GM19023 (cell line): ENCODE measurements around the gene CFAP61.
"Not testable (repeated sequence)": the region's sequence is repeated elsewhere in the genome, so short reads cannot be mapped to it uniquely, and the experiment has no call there.

Source experiments
- ATAC-seq: cut with Tn5 transposase; IDR thresholded peaks from one replicate; pipeline ENCODE4 v1.9.1; 2021; ENCODE audit warnings: mild to moderate bottlenecking, moderate library complexity; ENCODE audit not compliant: unreplicated experiment

CFAP61 gene

DNA sequence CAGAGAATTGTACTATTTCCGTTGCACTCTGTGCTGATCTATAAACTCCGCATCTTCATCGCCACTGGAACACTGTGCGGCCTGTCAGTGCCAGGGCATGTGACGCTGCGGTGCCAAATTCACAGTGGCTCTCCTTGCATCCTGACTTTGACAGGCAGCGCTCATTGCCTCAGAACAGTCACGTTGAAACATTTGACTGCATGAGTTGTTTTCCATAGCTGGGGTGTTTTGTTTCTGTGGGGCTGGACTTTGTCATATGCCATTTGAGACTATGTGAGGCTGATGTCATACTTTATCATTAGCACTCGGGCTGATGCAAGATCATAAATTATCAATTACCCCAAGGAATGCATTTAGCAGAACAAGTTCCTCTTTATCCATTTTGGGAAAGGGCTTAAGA is 32.7 kb downstream of the CFAP61 start:
- no peak for ATAC-seq

DNA sequence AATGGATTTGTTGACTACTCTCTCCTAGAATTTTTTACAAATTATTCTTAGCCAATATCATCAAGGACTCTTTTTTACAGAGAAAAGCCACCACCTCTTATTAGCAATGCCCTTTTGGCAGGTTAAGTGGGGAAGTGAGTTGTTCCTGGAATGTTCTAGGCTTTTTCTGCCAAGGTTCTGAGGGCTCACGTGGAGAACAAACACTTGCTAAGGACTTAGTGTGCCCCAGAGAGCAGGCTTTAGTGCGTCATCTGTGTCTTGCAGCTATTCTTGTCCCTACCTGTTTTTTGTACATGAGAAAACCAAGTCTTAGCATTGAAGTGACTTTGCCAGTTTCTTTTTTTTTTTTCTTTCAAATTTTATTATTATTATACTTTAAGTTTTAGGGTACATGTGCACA is 33.5 kb downstream of the CFAP61 start:
- ATAC-seq = no peak

DNA sequence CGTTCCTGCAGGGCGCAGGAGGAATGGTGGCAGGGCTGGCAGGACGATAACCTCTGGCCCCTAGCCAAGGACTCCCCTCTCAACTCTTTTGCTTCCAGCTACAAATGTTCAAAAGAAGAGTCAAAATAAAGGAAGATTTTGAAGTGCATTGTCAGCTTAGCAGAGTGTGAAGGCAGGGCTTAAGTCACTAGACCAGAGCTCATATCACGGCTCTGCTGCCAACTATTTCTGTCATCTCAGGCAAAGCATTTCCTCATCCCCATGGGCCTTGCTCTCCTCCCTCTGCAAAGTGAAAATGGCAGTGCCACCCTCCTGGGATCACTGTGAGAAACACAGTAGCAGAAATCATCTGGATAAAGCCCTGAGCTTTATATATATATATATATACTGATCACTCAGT is 36.7 kb downstream of the CFAP61 start:
- ATAC-seq = no peak

DNA sequence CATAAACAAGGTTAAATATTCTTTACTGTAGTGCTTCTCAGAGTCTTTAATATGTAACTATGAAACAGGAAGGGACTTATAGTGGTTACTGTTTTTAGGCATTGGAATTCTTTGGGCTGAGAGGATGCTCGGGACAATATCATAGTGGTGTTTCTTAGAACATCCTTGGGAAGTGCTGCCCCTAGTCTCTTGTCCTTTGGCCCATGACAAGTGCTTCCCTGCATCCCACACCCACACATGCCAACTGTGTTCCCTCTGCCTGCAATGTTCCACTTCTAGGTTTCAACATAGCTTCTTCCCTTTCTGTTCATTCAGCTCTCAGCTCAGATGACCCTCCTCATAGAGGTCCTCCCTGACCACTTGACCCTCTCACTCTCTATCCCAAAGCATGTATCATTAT is 37.6 kb downstream of the CFAP61 start:
- ATAC-seq = no peak

DNA sequence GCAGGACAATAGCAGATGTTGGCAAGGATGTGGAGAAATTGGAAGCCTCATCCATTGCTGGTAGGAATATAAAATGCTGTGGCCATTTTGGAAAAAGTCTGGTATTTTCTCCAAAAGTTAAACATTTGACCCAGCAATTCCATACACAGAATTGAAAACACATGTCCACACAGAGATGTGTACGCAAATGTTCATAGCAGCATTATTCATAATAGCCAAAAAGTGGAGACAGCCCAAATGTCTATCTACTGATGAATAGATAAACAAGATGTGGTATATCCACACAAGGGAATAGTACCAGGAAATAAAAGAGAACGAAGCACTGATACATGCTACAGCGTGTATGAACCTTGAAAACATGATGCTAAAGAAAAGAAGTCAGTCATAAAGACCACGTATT is 40.5 kb downstream of the CFAP61 start:
- no peak for ATAC-seq

DNA sequence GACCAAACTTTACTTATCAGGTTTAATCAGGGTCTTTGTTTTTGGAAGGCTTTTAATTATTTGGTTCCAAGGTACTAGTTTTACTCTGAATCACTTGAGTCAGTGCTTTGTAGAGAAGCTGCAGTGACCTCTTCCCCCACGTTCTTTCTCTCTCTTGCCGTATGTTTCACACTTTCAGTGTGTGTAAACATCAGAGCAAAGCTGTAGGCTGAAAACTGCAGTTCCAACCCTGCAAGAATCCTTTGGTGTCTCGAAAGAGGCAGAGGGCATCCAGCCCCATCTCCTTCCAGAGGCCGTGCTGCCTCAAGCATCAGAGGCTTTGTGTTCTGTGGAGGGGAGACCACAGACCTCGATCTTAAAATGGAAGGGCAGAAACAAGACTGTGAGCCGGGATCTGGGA is 42.1 kb downstream of the CFAP61 start:
- ATAC-seq = no peak

DNA sequence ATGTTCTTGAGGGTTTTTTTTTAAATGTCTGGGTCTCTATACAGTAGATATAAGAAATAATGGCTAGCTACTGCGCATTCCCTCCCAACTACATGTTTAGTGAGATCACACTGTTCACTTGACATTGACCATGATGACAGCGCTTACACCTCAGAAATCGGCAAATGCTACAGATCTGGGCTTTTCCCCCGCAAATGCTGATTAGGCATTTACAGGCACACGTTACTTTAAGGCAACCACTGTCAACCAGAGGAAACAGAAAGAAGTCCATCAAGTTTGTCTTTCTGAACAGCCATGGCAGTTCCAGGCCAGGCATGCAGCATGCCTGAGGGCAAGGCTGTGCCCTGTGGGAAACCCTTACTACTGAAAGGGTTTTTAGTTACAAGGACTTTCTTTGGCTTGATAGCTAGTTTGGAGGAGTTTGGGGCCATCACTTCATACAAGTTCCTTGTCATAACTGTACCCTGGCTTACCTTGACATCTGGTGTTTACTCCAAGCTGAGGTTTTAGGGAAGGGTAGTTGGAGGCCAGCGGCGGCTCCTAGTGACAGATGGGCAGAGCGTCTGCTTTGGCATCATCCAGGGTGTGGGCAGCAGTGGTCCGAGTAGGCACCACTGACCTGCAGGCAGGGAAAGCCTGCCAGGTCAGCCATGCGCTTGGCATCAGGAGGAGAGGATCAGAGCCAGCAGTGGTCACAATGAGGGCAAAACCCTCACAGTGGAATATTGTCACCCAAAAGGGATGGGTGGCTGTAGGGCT is 43.0 kb downstream of the CFAP61 start:
- ATAC-seq = no peak

DNA sequence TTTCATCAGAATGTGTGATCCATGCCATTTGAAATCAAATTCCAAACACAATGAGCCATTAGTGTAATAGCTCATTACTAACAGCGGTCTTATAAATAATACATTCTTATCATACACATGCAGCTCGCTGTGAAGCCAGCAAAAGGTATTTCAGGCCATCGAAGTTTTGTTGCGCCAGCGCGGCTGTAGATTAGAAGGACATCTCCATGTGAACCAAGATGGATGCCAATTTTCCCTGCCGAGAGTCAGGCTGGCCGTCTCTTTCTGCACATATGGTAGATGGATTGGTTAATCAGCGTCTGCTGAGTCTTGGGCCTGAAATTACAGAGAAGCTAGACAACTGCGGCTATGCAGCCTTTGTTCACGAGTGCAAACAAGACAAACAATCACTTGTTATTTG is 44.1 kb downstream of the CFAP61 start:
- ATAC-seq = no peak

DNA sequence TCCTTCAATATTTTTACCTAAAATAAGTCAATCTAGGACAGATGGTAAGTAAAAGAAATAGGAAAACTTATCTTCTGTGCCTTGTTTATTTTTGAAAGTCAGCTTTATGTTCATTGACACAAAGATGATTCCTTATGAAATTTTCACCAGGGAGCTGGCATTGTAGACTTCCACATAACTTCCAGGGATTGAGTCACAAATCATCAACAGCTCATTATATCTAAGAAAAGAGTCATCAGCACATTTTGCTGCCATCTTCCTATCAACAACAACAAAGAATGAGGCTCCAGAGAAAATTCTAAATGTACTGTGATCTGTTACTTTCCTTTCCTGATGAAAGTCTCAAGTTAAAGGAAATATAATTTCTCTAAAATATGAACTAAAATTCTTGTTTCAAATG is 48.5 kb downstream of the CFAP61 start:
- no peak for ATAC-seq

DNA sequence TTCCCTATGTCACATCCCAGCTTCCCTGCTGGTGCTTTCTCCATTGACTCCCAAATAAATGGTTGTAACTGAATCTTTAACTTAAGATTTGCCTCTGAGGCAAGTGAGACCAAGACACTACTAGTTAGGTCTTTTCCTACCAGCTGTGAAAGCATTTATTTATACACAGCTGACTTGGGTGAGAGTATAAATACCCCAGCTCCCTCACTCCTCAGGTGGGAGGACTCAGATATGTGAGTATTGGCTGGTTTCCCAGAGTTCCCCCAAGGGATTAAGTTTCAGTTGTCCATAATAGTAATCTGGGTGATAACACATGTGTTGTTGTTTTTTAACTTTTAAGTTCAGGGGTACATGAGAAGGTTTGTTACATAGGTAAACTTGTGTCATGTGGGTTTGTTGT is 49.8 kb downstream of the CFAP61 start:
- no peak for ATAC-seq

DNA sequence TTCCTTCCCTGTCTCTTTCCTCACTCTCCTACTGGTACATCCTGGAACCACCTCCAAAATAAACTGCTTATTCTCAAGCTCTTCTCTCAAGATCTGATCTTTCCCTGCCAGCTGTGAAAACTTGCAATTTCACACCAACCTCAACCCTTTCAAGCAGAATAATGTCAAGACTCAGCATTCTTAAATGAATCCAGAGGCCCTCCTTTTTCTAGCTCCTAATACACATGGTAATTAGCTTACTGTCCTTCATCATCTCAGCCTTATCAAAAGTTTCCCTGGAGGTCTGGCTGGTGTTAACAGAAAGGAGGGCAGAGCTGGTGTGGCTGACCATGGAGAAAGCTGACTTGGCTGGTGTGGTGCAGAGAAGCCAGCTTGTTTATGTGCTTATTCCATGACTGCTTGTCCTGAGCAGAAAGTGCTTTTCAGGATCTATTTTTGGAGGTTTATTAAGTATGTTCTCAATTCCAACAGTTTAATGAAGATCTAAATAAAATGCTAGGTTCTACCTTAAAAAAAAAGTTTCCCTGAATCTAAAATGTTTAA is 50.5 kb downstream of the CFAP61 start:
- no peak for ATAC-seq

DNA sequence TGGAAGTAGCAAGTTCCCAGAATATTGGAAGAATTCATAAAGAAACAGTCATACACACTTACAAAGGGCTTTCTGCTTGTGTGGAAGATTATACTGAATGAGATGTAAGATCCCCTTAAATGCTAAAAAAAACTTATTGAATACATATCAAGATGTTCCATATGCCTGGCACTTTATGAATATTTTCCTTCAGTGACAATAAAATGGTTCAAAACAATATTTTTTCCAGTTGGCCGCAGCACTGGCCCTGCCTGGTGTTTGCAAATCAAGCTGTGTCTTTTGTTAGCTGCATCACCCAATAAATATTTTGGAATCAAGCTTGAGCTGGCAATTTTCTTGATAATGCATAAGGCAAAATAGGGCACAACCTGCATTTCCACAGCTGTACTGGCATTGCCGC is 51.2 kb downstream of the CFAP61 start:
- ATAC-seq = no peak

DNA sequence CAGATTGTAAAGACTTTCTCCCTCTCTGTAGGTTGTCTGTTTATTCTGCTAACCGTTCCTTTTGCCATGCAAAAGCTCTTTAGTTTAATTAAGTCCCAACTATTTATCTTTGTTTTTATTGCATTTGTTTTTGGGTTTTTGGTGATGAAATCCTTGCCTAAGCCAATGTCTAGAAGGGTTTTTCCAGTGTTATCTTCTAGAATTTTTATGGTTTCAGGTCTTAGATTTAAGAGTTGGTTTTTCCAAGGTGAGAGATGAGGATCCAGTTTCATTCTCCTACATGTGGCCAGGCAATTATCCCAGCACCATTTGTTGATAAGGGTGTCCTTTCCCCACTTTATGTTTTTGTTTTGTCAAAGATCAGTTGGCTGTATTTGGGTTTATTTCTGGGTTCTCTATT is 70.9 kb downstream of the CFAP61 start:
- ATAC-seq = not testable (repeated sequence)

DNA sequence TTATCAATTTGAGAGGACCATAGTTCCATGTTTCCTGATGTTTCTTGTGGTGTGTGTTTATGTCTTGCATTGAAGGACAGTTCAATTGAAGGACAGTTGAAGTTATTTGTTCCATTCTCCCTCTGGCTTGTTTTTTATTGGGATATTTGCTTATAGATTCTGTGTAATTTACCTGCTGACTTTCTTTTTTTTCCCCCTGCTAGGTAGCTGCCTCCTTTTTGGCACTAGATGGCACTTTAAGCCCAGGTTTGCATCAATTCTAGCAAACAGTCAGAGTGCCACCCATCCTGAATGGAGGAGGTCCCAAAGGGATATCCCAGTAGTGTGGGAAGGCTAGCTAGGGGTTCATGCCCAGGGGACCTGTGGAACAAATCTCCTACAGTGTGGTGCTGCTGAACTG is 78.1 kb downstream of the CFAP61 start:
- ATAC-seq = no peak

DNA sequence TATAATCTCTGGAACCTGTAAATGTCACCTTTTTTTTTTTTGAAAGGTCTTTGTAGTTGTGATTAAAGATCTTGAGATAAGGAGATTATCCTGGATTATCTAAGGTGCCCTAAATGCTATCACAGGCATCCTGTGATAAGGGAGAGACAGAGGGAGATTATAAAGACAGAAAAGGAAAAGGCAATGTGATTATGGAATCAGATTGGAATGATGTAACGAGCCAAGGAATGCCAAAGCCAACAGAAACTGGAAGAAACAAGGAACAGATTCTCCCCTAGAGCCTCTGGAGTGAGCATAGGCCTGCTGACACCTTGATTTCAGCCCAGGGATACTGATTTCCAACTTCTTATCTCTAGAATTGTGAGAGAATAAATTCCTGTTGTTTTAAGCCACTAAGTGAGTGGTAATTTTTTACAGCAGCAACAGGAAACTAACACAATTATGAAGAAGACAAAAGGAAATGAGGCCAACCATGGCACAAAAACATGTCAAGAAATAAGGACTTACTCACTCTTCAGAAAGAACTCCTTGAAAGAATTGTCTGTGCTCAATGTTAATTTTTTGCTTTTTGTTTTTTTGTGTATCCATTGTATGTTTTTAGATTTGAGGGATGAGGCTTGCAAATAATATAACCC is 82.7 kb downstream of the CFAP61 start:
- ATAC-seq = no peak

DNA sequence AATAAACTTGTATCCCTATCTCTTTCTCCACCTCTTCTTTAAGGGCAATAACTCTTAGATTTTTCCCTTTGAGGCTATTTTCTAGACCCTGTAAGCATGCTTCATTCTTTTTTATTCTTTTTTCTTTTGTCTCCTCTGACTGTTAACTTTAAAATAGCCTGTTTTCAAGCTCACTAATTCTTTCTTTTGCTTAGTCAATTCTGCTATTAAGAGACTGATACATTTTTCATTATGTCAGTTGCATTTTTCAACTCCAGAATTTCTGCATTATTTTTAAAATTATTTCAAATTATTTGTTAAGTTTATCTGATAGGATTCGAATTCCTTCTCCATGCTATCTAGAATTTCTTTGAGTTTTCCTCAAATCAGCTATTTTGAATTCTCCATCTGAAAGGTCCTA is 84.0 kb downstream of the CFAP61 start:
- no peak for ATAC-seq

DNA sequence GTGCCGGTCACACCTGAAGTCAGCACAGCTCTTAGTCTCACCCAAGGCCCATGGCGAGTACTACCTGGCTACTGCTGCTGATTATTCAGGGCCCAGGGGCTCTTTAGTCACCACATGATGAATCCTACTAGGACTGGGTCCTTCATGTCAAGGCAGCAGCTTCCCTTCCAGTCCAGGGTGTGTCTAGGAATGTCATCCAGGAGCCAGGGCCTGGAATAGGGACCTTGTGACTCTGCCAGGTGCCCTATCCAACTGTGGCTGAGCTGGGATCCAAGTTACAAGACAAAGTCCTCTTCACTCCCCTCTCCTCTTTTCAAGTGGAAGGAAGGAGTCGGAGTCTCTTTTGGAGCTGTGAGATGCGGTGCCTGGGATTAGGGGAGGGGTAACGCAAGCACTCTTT is 85.5 kb downstream of the CFAP61 start:
- ATAC-seq = no peak

DNA sequence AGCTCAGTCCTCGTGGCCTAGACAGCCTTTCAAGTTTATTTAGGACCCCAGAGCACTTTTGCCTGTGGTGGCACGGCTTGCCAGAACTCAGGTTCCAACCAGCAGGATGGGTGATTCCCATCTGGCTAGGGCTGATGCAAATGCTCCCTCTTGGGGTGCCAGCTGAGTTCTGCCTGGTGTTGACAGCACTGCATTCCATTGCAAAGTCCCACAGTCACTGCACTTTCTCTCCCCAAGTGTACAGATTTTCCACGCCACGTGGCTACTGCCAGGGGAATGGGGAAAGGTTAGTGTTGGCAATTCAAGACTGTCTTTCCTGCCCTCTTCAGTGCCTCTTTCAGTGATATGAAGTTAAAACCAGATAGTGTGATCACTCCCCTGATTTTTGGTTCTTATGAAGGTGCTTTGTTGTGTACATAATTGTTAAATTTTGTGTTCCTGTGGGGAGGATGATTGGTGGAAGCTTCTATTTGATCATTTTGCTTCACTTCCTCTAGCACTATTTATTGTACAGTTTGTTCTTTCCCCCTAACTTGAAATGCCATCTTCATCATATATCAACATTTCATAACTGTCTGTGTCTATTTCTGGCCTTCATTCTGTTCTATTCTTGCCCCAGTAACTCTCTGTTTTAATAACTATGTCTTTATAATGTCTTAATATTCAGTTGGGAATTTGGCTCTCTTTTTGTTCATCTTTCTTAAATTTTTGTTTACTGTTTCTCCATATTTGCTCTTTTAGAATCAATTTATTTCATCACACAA is 86.2 kb downstream of the CFAP61 start:
- ATAC-seq = no peak

DNA sequence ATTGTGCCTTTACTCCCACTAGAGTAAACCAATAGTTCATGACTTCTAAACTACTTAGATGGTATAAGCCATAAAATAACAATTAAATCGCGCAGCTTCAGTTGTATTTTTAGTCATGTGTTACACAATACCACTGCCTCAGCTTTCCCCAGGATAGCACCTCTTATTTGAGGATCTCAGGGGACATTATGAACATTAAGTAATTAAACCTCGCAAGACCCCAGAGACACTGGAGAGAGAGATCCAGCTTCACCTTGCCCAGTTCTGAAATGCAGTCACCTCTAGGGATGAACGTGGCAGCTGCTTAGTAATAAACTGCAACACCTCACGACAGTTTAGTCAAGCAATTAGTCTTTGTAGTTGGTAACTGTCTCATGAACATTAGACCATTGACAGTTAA is 87.1 kb downstream of the CFAP61 start:
- no peak for ATAC-seq

DNA sequence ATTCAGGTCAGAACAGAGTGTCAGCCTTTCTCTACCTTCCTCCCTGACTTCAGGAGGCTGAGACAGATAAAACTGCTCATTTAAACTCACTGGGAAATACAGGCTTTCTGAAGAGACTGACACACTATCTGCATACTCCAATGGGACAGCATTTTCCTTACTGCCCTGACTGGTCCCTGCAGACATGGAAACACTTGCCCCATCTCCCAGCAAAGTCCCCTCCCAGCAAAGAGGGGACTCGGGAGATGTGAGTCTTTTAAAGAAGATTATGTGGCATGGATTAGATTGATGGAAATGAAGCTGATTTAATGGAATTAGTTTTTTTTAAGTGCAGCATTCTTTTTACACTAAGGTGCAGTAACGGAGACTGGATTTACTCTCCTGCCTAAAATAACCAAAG is 90.8 kb downstream of the CFAP61 start:
- ATAC-seq = no peak

DNA sequence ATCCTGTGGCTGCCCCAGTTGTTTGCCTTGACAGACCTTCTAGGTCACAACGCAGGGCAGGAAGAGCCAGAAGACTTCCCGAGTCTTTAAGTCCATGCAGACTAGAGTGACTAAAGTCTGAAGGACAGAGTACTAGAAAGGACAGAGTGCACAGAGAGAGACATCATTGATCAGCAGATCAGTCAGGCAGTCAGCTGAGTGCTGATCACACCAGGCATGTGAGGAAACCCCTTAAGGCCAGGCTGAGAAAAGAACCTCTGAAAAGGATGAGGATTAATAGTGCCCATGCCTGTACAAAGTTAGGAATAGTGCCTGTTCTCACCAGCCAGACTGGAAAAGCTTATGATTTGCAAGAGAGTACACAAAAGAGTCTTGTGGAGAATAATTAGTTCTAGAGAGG is 91.3 kb downstream of the CFAP61 start:
- no peak for ATAC-seq

DNA sequence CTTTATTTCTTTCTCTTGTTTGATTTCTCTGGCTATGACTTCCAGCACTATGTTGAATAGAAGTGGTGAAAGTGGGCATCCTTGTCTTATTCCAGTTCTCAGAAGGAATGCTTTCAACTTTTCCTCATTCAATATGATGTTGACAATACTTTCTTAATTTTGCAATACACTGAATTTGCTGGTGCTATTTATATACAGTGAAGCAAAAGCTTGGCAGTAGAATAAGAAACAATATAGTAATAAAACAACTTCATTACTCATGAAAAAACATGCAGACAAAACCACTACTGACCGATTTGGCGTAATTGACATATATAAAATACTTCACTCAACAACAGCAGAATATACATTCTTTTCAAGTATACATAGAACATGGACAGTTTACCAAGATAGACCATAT is 96.4 kb downstream of the CFAP61 start:
- no peak for ATAC-seq
